GF-D8 (cell line): ENCODE measurements around the gene RCVRN.

Experiments
- DNase-seq: peaks from one replicate; lab custom pipeline; 2025; lab: John Stamatoyannopoulos, UW

RCVRN gene

DNA sequence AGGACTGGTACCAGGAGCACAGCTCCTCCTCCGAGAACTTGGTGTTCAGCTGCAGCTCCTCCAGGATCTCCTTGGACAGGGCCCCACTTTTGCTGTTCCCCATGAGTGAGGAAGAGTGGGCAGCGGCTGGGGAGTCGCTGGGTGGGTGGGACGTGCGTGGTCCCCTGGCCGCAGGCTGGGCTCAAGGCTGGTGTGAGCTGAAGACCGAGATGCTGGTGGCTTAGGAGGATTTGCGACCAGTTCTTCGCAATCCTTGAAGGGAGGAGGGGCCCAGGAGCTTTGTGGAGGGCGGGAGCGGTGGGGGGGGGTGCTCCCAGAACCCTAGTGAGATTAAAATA is at the start of gene RCVRN:
RCVRN (minus strand) TSS at position 194 of the 338 bp plus-strand sequence; CDS start at position 103, 91 bp downstream.
- no peak for DNase-seq

DNA sequence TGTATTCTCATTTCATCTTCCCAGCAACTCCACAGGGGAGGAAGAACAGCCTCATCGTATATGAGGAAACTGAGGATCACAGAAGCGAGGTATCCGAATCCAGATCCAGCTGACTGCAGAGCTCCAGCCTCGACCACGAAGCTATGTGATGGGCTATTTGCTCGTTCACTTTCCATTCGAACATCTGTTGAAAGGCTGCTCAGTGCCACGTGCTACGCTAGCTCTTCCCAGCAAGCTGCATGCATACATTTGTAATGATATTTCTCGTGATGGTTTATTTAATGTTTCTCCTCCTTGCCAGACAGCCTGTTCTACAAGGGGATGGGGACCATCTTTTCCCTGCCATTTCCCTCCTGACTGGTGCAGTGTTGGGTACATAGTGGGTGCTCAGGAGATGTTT is 48.4 kb upstream of the RCVRN start:
- no peak for DNase-seq

DNA sequence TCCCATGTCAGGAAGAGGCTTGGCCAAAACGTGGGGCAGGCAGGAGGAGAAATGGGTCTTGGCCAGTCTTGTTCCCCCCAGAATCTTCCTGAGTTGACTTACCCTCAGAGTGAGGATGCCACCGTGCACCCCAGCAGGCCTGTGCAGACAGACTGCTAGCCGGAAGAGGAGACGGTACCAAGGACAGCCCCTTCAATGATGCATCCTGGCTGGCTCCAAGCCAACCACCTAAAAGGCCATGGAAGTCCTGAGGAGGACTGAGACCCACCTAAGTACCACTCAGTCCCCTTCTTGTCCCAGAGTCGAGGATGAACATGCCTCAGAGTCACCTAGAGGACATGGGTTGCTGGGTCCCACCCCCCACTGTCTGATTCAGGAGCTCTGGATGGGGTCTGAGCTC is 46.7 kb upstream of the RCVRN start:
- no peak for DNase-seq

DNA sequence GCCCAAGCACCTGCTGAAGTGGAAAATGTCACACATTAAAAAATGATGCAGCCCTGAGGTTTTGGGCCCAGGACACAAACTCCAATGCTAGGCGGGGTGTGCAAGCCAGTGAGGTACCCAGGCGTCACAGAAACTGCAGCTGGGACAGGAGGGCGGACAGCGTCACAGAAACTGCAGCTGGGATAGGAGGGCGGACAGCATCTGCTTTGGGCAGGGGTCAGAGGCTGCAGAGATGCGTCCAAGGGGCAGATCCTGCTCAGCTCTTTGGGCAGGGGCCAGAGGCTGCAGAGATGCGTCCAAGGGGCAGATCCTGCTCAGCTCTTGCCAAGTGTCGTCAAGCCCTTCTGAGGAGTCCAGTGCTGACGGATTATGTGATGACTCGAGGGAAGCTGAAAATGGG is 43.9 kb upstream of the RCVRN start:
- no peak for DNase-seq

DNA sequence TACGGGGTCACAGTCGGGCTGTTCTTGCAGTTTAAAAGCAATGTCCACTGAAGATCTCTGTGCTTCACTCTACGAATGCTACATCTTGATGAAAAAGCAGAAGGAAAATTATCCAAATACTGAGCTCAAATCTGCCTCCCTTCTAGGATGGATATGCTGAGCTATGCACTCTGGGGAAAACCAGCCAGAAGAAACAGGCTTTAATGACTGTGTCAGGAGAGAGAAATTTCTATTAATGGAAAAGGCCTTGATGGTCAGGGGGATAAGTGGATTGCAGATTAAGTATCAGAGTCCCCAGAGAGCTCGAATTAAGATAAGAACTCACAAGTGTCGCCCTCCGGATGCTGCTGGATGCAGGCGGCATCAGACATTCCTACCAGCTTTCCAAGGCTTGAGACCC is 39.6 kb upstream of the RCVRN start:
- no peak for DNase-seq

DNA sequence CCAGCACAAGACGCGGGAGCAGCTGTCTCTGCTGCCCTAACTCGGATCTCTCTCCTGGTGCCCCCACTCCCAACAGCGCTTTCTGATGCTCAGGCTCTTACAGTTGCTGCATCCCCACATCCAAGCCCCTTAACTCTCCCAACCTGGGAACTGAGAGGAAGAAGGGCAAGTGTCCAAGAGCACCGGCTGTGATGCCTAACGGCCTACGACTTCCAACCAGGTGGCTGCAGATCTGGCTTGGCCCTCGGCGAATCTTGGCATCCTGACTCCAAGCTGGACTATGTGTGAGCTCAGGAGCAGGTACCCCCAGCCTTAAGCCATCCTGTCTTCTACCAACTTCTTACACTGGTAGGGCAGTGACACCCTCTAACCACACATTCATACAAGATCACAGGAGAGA is 38.3 kb upstream of the RCVRN start:
- no peak for DNase-seq

DNA sequence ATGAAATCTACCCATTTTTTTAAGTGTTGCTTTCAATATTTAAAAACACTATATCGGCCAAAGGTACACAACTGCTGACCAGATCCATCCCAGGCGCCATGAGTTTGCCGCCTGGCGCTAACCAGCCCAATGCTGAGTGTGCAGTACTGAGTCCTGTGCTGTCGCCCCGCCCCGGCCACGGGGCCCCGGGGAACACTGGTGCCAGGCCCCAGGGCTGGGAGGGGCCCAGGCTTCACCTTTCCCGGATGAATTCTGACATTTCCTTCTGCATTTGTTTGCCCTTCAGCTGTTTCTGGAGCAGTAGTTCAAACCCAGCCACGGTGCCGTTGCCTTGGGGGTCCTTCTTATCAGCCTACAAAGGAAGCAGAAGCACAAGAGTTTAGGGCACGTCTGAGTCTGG is 37.8 kb upstream of the RCVRN start:
- no peak for DNase-seq

DNA sequence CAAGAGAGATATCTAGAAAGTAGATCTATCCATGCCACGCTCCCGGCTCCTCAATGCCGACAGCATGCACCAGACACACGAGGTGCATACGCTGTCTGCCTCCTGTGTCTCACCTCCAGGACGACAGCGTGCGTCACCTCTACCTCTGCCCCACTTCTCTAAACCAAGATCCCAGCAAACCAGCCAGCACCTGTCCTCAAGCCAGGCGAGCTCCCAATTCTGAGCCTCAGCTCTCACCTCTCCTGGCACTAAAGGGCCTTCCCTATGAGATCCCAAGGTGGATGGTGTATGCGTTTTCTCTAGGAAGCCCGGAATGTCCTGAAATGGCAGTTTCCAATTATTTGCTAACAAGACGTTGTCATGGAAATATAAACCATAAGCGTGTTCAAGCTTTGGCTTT is 36.2 kb upstream of the RCVRN start:
- no peak for DNase-seq

DNA sequence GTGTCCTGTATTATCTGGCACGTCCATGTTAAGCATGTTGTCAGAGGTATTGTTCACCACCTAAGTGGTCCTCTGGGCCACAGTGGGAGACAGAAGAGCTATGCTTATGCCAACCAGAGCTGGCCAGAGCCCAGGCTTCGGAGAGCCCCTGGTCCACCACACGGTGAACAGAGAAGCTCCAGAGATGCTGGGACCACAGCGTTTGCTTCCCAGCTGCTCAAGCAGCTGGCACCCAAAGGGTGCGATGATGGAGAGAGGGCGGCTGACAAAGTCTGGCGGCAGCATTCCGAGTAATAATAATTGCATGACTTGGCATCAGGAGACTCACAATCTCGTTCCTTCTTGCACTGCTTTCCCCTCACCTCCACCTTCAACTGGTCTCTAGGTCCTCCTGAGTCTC is 35.8 kb upstream of the RCVRN start:
- DNase-seq: no peak

DNA sequence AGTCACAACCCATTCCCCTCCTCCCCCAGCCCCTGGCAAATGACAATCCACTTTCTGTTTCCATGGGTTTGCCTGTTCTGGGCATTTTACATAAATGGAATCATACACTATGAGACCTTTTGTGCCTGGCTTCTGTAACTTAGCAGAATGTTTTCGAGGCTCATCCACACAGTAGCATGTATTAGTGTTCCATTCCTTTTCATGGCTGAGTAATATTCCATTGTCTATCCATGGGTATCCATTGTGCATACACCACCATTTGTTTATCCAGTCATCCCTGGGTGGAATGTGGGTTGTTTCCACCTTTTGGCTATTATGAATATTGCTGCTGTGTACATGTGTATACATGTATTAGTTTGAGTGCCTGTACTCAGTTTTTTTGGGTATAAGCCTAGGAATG is 33.7 kb upstream of the RCVRN start:
- DNase-seq: no peak

DNA sequence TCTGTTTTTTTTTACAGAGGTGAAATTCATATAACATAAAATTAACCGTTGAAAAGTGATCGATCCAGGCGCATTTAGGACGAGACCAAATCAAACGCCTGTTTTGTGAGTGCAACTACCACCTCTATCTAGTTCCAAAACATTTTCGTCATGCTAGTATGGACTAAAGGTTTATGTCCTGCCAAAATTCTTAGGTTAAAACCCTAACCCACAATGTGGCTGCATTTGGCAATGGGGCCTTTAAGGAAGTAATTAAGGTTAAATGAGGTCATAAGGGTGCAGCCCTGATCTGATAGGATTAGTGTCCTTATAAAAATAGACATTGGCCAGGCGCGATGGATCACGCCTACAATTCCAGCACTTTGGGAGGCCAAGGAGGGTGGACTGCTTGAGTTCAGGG is 32.8 kb upstream of the RCVRN start:
- no peak for DNase-seq

DNA sequence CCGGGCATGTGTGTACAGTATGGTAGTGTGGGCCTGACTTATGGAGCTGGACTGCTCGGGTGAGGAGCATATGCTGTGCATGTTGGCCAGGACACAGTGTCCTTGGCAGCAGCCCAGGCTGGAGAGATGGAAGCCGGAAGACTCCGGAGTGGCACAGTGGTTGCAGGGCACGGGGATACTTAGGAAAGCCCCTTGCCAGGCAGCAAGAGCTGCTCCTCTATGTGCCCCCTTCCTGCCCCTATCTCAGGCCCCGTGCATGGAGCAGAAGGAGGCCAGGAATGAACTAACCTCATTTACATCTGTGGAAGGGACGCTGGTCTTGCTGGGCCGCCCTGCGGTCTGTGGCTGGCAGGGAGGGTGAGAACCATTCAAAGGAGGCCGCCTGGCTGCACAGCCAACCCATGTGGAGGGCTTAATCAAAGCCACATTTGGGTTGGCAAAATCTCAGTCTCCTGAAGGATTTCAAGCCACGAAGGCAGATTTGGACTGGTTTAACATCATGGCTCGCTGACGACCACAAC is 32.2 kb upstream of the RCVRN start:
- DNase-seq: no peak

DNA sequence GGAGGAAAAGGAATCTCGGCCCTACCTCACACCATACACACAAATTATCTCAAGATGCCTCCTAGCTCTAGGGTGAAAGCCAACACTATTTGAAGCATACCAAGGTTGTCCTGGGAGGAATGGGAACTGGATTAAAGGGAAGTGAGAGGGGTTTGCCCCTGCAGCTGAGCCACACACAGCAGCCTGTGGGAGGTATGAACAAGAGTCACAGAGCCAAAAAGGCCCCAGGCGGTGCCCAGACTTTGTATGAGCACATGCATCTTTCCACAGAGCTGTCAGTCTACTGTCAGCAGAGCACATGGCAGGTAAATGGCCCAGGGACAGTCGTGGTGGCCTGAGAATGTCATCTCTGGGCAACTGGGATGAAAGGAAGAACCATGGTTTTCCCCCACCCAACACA is 31.0 kb upstream of the RCVRN start:
- DNase-seq: no peak

DNA sequence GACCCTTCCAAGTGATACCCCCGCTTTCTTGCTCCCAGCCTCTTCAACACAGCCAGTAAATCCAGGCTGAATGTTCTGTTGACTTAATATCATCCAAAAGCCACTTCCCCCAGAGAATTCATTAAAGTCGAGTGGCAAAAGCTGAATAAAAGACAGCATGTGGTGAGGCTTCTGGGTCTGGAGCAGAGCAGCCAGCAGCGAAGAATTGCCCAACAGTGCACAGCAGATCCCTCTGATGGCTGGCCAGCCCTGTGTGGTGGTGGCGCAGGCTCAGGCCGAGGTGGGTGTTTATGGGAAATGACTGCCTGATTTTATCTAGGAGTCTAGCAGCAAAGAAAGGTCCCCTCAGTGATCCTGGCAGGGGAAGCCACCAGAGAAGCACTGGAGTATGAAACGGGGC is 30.3 kb upstream of the RCVRN start:
- DNase-seq: no peak

DNA sequence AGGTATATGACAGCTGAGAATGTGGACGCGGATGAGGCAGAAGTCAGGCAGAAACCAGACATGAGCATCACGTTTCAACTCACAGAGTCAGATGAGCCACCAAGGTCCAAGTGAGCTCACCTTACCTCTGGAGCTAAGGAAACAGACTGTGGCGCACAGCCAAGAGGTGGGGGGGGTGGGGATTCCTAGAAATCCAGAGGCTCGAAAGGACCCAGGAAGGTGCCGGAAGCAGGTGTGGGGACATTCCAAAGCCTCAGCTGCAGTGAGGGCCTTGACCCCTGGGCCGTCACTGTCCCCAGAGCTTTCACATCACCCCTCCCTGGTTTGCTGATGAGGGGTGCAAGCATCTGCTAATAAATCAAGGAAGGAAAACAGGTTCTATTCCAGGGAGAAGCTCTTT is 29.3 kb upstream of the RCVRN start:
- no peak for DNase-seq

DNA sequence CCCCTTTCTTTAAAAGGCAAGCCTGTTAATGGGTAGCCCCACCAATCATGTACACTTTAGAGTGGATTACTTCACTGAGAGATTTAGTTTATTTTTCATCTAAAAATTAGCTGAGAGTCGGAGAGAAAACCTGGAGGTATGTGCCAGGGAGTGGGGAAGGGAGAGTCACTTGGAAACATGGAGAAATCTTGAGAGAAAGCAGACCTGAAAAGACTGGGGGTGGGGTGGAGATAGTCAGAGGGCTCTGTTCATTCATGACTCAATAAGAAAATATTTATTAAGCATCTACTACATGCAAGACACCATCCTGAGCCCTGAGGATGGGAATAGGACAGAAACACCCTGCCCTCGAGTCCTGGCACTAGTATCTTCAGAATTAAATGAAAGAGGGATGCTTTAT is 27.4 kb upstream of the RCVRN start:
- no peak for DNase-seq

DNA sequence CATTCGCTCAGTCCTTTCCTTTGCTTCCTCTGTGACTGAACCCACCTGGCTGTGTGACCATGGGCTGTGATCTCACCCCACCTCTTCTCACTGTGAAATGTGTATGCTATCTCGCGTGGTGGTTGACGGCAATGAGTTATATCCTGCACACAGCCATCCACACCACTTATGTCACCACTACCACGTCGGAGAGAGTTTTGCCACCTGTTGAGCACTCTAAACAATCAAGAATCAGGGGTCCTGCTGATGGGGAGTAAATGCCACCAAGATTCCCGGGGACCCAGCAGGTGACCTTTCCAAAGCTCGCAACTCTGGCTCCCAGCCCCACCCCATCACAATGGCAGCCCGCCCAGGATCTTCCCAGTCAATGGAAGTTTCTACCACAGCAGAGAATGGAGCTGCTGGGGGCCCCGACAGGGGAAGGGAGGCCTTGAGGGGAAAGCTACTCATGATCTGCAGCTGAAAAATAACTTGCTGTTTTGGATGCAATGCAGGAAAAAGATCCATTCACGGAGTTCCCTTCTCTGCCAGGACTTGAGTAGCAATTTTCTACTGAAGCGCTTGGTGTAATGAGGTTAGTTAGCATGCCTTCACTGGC is 26.2 kb upstream of the RCVRN start:
- DNase-seq: no peak

DNA sequence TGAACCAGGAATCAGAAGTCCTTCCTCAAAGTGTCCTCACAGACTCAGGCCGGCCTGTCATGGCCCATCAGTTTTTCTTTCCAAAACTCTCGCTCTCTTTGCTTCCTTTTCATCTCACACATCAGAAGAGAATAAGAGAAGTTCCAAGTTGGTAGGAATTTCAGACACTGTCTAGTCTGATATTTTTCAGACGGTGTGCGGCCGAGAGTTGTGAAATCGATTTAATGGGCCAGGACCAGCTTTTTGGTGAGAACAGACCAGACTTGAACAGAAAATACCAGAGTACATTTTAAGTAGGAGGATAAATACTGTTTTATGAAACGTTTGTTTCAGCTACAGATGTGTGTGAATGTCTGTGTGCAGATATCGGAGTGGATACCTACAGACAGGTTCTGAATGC is 24.8 kb upstream of the RCVRN start:
- DNase-seq: no peak

DNA sequence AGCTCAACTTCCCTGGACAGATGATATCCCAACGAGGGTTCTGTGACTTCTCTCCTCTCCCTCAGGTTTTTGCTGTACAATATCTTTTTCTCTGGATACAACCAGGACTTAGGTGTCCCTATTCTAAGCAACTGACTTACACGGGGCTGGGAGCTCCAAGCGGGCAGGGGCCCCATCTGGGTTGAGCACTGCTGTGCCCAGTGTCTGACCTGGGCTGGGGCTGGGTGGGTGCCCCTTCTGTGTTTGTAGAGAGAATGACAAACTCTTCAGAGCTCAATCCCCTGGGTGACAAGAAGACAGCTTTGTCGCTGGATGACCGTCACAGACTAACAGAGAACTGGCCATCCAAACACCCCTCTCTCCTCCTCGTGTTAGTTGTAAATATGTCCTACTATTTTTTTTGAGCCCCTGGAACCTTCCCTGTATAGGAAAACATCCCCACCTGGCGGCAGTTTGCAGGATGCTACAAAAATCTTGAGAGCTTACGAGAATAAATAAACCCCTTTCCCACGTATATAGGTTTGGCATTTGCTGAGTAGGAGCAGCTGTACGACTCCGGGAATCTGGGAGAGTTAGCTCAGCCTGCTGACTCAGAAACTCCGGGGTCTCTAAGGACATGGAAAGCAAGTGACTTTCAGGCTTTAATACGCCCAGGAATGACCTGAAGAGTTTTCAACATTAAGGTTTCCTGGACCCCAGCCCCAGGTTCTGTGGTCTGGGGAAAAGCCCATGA is 23.7 kb upstream of the RCVRN start:
- no peak for DNase-seq

DNA sequence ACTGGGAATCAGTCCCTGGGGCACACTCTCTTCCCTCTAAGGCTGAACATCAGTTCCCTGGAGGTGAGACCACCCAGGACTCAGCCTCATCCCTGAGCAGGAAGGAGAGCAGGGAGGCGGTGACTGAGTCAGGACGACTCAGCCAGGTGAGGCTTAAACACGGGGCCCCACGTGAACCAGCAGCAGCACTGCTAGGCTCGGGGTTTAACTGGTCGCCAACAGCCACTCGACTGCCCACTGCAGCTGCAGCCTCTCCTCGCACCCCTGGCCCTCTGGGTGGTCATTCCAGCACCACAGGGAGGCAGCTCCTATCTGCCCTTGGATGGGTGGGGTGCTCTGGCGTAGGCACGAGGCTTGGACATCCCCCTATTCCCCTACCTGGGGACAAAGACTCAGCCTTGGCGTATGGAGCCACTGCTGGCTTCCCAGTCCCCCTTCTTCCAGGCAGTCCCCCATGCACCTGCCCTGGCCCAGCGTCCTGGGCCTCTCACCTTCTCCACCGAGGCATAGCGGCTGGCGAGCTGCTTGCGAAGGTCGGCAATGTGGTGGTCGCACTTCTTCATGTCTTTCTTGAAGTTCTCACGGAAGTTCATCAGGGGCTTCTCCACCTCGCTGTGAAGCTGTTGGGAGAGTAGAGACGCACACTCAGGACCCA is 21.2 kb upstream of the RCVRN start:
- DNase-seq: no peak

DNA sequence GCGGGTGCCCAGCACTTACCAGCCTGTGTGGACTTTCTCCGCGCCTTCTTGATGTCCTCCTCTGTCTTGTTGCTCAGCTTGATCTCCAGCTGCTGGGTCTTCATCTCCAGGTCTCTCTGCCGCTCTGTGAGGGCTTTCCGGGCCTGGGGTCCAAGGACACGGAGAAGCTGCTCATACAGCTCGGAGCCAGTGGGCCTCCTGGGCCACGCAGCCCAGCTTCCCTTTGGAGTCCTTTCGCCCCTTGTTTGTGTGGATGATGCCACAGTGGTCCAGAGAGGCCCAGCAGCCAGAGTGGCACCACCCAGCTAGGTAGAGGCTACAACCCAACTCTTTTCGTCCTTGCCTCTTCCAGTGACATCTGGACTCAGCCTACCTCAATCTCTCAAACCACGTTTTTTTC is 20.4 kb upstream of the RCVRN start:
- DNase-seq: no peak

DNA sequence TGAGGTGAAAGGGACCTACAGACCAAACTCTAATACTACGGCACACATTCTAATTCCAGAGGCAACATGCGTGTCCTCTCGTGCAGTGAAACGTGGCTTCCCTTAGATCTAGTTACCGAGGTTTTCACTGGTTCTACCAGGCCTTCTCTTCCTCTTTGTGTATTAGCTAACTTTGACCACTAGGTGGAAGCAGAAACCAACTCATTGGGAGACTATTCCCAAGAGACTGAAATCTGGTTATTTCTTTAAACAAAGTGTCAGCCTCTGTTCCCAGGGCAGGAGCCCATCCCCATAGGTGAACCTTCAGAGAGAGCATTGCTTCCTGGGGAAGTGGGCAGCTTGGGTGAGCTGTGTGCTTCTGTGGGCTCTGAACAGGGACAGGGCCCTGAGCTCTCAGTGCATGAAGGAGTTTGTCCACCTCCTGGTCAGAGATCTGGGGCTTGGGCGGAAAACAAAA is 19.7 kb upstream of the RCVRN start:
- peak; percentile 45 for DNase-seq
